ENCODE measurements around the gene MMRN2.

- TF ChIP-seq CTCF (IDR thresholded peaks at IDR 0.05) (no peak), POLR2A (IDR thresholded peaks at IDR 0.05) (no peak)
Observed at GRCh38 chr10:86953747-86954680, 3.4 kb downstream of the MMRN2 start.

Measured in thyroid gland (tissue), 4 donors.